GM18519 (cell line): ENCODE measurements around the gene C3orf33.
A peak's percentile ranks its signal among the peaks of the same experiment; 100 is the strongest.
"Not testable (repeated sequence)": the region's sequence is repeated elsewhere in the genome, so short reads cannot be mapped to it uniquely, and the experiment has no call there.

ENCODE experiments used
- ATAC-seq: cut with Tn5 transposase; IDR thresholded peaks from one replicate; pipeline ENCODE4 v1.9.1; 2021; ENCODE audit warnings: mild to moderate bottlenecking, moderate library complexity; ENCODE audit not compliant: unreplicated experiment, low FRiP score

Gene C3orf33, protein sequence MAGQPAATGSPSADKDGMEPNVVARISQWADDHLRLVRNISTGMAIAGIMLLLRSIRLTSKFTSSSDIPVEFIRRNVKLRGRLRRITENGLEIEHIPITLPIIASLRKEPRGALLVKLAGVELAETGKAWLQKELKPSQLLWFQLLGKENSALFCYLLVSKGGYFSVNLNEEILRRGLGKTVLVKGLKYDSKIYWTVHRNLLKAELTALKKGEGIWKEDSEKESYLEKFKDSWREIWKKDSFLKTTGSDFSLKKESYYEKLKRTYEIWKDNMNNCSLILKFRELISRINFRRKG

DNA sequence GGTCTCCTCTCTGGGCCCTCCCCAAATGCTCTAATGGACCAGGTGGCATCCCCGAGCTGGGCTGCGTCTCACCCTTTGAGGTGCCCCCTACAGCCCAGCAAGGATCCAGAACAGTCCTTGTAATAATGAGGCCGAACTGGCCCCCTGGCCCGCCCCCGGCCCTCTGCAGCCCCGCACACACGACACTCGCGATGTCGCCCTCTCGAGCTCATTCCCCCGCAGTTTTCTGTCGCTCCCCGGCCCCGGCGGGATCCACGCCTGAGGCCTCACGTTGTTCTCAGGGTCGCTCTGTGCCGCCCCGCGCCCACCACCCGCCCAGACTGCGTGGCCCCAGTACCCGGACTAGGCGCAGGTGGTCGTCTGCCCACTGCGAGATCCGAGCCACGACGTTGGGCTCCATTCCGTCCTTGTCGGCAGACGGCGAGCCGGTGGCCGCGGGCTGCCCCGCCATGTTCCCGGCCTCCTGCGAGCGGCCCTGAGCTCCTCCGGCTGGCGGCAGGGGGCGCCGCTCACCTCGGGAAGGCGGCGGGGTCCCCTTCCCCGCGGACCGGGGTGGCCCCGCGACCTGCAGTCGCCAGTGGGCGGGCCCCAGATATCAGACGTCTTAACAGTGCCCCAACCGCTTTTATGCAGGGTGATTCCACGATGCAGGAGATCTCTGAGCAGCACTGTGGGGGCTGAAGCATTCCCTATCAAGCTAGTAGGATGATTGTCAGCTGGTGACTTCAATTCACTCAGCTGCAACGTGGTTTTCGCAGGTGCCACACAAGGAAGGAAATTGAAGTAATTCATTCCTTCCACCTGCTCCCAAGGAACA lies at the start of gene C3orf33:
TSS of gene C3orf33 (minus strand) at position 477 of the 817 bp plus-strand sequence. CDS start at position 451, 26 bp downstream.
- ATAC-seq: peak; percentile 85

DNA sequence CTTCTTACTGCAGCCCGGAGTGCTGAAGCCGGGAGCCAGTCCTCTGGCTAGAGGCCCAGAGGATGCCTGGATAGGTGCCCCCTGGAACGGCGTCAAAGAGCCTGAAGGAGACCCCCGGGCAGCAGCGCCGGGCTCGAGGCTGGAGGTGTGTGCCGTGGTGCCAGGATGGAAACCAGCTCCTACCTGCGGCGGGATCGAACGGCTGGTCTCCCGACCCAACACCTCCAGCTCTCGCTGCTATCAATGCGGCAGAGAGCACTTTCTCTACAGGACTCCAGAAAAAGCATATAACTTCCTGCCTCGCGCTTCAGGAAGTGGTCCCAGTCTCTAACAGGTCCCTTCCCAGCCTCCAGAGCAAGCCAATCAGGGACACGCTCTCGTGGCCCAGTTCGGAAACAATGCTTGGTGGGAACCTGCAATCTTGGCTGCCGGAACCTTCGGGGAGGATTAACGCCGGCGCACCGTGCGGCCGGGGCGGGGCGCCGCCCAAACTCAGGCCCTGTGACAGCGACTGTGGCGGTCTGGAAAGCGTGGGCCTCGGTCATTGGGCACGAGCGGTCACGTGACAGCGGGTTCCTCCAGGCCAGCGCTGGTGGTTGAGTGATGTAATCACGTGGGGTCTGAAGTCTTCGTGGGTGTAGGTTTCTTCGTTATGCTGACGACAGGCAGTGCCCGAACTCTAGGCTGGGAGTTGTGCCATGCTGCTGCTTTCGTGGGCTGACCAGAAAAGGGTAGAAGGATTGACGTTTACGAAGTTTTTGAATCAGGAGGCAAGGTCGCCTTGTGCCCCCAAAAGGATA lies 48.3 kb upstream of the C3orf33 start, which contains the start of gene SLC33A1:
TSS of gene SLC33A1 (minus strand) at position 287 of the 800 bp plus-strand sequence. CDS start 430 bp downstream, outside the sequence.
- peak; percentile 94 for ATAC-seq

DNA sequence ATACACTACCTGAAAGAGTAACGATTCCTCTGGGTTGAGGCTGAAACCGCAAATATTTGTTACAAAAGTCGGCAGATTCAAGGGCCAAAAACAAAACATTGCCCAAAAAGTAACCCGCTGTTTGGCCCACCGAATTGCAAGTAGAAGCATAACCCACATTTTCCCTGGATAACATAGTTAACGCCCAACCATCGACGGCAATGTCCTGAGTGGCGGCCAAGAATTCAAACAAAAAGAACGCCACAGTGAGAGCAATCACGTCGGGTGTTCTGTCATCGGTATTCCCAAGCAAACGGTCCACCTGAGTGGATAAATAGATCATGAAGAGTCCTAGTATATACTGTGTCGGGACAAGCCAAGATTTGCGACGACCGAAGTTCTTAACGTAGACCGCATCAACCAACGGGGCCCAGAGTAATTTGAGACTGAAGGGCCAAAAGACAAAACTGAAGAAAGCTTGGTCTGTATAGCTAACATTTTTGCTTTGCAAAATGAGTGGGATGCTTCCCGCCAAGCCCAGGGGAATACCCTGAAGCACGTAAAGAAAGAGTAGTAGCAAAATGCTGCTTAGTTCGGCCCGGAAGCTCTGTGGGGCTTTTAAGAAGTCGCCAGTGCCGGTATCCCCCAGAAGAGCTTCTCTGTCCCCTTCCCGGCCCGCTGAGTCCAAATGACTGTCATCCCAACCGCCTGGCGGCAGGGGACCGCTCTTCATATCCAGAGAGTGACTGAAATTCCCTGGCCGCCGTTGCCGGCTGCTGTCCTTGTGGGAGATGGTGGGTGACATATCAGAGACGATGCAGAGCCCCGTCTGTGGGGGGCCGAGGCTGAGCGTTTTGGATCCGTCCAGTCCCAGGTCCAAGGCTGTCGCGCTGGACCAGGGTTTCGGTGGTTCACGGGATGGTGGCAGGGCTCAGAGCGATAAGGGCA lies 47.4 kb upstream of the C3orf33 start:
- ATAC-seq: no peak

DNA sequence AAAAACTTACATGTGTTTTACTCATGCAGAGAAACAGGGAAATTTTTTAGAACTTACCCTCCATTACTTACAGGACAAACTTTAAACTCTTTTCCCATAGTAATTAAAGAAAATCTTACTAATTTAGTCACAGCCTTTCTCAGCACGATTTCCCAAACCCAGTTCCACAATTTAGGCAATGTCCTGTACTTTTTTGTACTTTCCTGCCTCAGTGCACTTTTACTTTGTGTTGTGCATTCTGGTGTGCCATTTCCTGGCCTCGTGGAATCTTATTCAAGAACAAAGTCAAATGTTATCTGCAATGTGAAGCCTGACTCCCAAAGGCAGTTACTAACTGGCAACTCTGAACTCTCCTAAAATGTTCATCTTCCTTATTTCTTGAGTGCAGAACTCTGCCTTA lies 46.3 kb upstream of the C3orf33 start:
- ATAC-seq: no peak

DNA sequence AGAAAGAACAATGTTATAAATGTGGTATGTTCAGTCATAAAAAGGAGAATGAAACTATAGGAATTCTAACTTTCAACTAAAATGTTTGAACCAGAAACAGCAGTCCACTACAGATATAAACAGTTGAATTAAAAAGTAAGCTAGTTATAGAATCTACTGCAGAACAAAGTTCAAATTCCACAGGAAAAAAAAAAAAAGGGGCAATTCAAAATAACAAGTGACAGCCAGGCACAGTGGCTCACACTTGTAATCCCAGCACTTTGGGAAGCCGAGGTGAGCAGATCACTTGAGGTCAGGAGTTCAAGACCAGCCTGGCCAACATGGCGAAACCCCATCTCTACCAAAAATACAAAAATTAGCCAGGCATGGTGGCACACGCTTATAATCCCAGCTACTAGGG lies 43.3 kb upstream of the C3orf33 start:
- ATAC-seq: not testable (repeated sequence)

DNA sequence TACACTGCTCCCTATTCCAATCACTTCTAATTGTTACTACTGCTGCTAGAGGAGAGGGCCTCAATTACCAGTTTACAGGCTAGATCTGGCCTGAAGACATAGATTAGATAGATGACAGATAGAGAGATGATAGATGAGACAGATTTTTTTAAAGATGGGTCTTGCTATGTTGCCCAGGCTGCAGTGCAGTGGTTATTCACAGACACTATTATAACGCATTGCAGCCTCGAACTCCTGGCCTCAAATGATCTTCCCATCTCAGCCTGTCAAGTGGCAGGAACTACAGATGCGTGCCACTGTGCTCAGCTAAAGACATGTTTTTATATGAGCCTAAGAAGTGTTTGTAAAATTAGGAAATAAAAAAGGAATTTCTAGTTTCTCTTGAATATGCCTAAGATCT lies 41.9 kb upstream of the C3orf33 start:
- ATAC-seq: no peak

DNA sequence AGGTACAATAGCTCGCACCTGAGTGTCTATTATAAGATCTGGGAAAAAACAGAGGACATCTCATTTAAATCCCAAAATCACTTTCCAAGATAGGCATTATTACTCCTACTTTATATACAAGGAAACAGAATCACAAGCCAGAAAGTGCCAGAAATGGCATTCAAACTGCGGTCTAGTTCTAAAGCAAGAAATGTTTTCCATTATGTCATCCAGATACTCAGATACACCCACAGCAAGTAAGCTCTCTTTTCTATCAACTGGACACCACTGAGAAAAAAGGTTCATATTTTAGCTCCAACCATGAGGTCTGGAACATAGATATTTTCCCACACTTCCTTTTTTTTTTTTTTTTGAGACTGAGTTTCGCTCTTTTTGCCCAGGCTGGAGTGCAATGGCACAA lies 40.0 kb upstream of the C3orf33 start:
- ATAC-seq: no peak

DNA sequence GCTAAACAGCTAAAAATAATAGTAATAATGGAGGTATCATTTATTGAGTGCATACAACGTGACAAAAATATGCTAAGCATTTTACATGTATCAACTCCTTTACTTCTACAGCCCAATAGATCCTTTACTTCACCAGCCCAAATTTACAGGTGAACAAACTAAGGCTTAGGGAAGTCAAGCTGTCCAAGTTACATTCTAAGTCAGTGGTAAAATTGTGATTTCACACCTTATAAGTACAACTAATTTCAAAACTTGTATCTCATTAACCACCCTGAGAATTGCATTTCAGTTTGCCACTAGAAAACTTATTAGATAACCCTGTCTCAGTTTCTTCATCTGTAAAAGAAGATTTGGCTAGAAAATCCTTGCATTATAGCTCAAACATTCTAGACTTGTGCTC lies 37.5 kb upstream of the C3orf33 start:
- ATAC-seq: no peak

DNA sequence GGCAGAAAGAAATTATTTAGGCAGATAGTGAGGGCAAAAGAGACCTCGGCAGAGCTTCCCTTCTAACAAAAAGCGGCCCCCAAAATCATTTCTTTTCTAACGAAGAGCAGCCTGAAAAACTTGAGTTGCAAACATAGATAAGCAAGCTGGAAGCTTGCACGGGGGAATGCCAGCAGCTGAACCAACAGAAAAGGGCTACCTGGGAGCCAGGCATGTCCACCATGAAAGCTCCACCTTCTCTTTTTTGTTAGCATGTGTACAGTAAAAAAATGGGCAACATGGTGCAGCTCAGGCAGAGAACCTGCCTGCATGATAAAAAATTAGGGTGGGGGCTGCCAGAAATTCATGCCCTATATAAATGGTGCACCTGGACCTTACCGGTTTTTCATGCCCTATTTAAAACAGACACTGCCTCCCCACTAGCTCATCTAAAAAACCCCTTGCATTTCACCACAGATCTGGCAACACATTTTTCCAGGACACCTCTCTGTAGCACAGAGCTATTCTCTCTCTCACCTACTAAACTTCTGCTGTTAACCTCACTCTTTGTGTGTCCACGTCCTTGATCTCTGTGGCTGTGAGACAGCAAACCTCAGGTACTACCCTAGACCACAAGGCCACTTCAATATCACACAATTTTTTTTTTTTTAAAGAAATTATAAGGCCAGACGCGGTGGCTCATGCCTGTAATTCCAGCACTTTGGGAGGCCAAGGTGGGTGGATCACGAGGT lies 29.4 kb upstream of the C3orf33 start:
- ATAC-seq: no peak

DNA sequence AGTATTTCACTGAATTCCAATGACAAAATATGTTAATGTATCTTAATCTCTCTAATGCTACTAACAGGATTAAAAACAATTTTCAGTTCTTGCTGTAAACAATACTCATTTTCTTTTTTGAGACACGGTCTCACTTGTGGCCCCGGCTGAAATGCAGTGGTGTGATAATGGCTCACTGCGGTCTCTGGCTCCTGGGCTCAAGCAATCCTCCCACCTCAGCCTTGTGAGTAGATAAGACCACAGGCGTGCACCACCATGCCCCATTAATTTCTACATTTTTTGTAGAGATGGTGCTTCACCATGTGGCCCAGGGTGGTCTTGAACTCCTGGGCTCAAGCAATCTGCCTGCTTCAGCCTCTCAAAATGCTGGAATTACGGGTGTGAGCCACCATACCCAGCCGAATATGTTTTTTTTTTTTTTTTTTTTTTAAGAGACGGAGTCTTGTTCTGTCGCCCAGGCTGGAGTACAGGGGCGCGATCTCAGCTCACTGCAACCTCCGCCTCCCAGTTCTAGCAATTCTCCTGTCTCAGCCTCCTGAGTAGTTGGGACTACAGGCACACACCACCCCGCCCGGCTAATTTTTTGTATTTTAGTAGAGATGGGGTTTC lies 22.5 kb upstream of the C3orf33 start:
- ATAC-seq: not testable (repeated sequence)

DNA sequence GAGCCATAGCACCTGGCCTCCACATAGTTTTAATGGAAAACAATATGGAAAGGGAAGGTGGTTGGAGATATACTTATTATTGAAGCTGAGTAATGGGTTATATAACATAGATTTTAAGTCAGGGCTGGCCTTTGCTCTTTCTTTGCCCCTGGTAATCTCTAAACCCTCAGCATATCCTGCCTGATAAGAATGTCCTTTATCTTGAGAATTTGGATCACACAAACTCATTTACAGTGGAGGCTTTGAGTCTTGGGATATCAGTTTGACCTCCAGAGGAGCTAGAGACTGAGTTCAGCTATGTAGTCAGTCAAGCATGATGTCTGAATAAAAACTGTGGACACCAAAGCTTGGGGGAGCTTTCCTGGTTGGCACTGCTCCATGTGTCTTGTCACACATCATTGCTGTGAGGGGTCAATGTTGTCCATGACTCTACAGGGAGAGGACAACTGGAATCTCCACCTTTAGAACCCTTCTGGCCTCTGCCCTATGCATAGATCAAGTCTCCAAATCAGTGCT lies 9.0 kb upstream of the C3orf33 start:
- no peak for ATAC-seq

DNA sequence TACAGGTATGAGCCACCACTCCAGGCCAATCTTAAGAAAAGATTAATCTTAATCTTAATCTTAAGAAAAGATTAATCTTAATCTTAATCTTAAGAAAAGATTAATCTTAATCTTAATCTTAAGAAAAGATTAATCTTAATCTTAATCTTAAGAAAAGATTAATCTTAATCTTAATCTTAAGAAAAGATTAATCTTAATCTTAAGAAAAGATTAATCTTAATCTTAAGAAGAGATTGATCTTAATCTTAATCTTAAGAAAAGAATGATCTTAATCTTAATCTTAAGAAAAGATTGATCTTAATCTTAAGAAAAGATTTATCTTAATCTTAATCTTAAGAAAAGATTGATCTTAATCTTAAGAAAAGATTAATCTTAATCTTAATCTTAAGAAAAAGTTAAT lies 7.1 kb upstream of the C3orf33 start:
- not testable (repeated sequence) for ATAC-seq

DNA sequence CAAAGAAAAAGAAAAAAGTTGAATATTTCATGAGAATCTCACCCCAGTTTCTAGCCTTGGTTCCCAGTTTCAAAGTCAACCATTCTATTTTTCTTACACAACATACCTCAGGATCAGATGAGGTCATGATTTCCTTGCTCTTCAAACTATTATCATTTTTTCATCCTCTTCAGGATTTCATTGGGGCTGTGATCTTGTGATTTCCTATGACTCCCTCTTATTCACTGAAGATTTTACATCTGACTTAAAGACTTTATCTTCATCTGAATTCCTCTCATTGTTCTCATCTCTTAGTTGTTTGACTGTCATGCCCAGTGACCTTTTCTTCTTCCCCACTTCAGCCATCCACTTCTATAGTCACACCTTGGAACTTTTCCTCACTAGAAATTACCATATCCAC lies 3.1 kb upstream of the C3orf33 start:
- no peak for ATAC-seq

DNA sequence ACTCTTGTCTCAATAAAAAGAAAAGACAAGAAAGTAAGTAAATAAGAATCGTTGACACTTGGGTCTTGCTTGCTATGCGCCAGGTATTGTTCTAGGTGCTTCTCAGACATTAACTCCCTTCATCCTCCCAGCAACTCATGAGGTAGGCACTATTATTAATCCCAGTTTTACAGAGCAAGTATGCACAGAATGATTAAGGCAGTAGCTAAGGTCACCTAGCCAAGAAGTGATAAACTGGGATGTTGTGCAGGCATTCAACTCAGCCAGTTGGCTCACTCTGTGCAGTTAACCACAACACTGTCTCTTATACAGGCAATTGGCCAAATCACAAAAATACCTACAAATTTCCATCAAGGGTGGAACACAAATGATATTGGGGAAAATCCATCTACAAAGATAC lies 1.7 kb upstream of the C3orf33 start:
- no peak for ATAC-seq

DNA sequence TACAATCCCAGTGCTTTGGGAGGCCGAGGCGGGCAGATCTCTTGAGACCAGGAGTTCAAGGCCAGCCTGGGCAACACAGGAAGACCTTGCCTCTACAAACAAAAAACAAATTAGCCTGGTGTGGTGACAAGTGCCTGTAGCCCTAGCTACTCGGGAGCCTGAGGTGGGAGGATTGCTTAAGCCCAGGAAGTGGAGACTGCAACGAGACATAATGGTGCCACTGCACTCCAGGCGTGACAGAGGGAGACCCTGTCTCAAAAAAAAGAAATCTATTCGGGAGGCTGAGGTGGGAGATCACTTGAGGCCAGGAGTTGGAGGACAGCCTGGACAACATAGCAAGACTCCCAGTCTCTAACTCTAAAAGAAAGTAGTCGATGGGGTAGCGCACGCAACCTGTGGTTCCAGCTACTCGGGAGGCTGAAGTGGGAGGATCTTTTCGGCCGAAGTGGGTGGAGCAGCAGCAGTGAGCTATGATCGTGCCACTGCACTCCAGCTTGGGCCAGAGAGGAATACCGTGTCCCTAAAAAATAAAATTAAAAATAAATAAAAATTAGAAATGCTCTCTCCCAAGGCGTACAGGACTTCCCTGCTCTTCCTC lies 775 bp downstream of the C3orf33 start:
- ATAC-seq: peak; percentile 13

DNA sequence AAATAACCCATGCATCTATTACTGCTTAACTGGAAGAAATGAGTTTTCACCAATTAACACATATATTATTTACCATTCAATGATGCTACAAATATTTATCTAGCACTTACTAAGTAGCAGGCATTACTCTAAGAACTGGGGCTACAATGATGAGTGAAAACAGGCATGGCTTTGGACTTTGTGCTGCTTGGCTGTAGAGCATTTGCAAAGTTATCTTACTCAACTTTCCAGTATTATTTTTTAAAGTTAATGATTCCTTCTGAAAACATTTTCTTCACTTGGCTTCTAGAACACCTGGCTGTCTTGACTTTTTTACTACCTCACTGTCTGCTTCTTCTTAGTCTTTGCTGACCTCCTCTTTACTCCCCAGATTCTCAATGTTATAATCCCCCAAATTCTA lies 1.8 kb downstream of the C3orf33 start:
- no peak for ATAC-seq

DNA sequence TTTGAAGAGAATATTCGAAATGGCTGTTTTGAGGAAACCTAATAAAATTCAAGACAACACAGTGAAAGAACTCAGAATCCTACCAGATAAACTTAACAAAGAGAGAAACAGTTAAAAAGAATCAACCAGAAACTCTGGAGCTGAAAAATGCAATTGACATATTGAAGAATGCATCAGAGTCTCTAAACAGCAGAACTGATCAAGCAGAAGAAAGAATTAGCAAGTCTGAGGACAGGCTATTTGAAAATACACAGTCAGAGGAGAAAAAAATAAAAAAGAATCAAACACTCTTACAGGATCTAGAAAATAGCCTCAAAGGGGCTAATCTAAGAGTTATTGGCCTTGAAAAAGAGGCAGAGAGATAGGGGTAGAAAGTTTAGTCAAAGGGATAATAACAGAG lies 13.5 kb downstream of the C3orf33 start:
- no peak for ATAC-seq

DNA sequence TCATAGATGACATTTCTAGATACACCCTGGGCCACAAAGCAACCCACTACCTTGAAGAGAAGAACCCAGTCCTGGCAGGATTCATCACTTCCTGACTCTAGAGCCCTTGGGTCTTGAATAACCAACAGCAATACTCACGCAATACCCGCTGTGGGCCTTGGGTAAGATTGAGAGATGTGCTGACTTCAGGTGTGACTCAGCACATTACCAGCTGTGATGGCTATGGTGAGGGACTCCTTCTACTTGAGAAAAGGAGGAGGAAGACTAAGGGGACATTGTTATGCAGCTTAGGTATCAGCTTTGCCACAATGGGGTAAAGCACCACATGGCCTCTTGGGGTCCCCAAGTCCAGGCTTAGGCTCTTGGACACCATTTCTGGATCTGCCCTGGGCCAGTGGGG lies 14.9 kb downstream of the C3orf33 start:
- ATAC-seq: no peak
